ENCODE results near the gene MID1.

Gene MID1

DNA sequence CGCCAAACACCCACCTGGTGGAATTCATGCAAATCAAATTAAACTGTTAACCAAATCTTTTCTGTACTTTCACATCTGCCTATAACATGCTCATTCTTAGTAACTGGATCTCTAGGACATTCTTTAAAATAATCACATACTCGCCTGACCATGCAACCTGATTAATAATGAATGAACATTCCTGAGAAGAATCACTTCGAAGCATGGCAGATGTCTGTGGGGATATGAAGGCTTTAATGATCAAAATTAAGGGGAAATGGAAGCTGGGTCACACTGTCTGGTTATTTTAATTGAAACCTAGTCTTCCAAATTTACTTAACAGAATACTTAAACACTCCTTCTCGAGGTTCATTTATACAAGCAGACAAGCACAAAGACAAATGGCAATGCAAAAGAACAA lies 44.2 kb downstream of the MID1 start:
- no peak for DNase-seq

DNA sequence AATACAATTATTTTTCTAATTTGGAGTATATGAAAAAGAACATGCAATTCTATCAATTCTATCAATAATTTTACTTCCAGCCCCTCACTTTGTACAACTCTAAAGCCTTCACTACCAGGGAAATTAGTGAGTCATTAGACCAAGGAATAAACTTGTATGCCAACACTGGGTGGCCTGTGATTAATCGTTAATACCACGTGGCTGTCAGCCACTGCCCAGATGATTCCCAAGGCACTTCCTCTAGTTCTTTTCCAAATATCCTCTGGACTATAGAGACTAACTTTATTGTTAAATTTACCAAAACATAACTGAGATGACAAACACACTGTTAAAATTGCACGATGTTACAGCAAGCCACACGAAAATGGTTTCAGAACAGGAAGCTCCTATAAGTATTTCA lies 45.7 kb downstream of the MID1 start:
- no peak for DNase-seq

DNA sequence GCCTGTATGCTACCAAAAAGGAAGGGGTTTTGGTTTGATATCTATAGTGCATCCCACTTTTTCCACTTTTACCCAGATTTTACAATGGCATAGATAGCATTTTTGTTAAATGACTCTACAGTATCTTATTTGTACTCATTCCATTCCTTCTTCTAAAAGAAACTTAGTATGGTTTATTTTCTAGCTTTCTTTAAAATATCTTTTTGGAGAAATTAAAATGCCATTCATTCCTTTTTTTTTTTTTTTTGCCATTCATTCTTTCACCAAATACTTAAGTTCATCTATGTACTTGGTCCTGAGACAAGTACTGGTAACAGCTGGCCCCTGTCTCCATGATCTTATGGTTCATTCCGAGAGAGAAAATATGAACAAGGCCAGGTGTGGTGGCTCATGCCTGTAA lies 49.1 kb downstream of the MID1 start:
- DNase-seq: no peak

DNA sequence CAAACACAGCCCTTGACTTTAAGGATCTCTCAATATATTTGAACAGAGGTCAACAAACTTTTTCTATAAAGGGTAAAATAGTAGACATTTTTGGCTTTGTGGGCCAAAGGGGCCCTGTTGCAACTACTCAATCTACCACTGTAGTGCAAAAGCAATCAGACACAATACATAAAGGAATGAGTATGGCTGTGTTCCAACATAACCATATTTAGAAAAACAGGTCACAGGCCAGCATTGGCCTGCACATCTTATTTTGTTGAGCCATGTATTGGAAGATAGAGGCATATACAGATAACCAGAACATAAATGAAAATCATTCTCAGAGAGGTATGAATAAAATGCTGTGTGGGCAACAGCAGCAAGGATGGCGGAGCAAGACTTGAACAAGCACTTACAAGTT lies 49.8 kb downstream of the MID1 start:
- no peak for DNase-seq

DNA sequence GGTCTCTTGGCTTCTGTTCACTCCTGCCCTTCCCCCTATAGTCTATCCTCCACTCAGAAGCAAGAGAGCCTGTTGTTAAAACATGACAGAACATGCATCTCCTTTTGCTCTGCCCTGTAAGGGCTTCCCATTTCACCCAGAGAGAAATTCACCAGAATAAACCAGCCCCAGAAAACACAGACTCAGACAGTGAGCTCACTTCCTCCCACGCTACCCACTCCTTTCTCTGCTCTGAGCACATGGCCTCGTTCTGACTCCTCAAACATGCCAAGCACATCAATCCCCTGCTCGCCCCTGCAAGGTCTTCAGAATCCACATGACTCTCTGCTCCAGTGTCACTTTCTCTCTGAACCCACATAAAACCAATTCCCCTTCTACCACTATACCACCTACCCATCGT lies 50.4 kb downstream of the MID1 start:
- DNase-seq: no peak

DNA sequence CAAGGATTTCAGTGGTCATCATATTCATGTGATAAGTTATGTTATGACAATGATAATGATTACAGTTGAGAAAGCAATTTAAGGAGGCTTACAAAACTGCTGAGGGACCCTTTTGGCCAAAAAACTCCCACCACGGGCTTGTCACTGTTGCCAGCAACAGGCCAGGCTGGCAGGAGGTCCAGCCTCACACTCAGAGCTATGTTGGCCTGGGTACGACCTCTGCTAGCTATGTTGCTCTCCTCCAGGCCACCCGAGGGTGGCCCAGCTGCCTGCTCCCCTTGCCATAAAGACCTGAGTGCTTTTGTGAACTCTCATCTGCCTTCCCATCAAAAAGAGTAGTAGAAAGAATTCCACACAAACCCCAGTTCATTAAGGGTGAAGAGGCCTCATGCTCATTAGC lies 52.0 kb downstream of the MID1 start:
- DNase-seq: no peak

DNA sequence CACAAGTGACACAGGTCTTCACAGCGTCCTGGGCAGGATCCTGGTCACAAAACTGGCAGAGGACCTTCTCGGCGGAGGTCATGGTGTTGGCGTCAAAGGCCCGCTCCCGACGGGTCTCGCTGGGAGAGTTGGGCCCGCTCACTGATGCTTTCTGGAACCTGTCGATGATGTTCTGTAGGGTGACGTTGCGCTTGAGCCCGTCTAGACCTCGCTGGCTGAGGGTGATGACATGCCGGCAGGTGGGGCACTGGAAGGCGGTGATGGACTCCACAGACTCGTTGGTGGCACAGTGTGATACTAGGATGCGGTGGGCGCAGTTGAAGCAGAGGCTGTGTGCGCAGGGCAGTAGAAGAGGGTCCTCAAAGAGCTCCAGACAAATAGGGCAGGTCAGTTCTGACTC lies 53.2 kb downstream of the MID1 start:
- no peak for DNase-seq

DNA sequence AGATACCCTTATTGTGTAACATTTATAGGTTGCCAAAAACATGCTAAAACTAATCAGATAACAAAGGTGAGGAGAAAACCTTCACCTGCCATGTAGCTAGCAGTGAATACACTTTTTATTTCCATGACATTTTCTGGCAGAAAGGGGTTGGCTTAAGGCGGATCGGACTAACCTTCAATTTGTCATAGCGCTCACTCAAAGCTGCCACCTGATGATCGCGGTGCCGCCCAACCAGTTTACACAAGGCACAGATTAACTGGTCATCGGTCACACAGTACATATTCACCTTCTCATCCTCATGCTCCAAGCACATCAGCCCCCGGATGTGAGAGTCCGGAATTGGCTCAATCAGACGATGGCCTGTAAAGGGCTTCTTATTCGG lies 53.7 kb downstream of the MID1 start:
- DNase-seq: no peak

DNA sequence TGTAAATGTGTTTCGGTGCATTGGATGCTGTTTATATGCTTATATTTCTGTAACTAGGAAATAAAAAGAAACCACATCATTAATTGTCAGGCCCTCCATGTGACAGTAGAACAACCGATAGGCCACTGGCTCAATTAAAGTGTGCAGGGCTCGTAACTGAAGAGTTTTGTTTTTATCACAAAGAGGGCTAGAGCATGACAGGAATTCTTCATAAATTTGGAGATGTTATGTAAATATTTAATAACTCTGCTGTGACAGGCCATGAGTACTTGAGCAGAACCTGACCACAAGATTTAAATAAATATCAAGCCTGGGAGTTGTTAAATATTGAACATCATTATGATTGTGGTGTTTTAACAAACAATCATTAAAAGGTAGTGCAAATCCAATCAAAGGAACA lies 55.9 kb downstream of the MID1 start:
- DNase-seq: no peak

DNA sequence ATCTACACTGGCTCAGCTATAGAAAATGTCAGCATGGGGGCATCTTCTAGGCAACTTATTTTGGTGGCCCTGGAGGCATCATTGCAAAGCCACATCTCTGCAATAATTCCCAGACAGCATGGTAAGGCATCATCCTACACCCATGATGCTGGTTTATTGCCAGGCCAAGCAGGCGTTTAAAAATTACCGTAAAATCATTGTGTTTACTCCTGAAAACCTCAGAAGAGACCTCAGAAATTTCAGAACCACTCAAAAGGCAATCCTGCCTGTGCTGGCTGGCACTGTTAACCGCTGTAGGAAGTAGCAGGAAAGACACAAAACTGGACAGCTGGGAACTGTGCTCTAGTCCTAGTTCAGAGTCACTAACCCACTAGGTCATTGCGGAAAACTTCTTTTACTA lies 63.2 kb downstream of the MID1 start:
- DNase-seq: no peak

DNA sequence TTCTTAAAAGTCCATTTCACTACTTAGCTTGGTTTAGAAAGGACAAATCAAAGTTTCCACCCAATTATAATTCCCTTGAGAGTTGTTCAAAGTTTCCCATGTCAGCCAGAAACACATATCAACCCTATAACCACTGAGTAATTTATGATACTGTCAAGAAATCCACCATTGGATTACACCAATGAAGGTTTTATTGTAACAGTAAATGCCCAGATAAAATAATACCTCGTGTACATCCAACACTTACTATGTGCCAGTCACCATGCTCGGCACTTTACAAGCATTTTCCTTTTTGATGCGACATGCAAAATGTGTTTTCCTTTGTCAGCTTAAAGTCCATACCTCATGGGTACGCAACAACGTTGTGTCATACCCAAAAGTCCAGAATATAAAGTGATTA lies 64.0 kb downstream of the MID1 start:
- no peak for DNase-seq

DNA sequence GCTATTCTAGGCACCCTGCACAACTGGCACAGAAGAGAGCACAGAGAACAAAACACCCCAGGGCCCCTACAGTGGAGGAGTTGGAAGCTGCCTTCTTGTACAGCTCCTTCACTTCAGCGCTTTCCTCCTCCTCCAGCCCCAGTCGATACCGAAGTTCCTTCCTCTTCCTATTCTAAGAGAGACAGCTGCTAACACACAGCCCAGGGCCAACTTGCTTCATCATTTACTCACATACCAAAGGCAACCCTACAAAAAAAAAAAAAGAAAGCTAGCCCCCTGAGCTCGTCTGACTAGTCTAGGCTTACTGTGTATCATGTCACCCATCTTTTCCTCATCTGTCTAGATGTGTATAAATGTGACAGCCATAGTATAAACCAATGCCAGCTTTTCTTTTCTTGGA lies 64.5 kb downstream of the MID1 start:
- no peak for DNase-seq

DNA sequence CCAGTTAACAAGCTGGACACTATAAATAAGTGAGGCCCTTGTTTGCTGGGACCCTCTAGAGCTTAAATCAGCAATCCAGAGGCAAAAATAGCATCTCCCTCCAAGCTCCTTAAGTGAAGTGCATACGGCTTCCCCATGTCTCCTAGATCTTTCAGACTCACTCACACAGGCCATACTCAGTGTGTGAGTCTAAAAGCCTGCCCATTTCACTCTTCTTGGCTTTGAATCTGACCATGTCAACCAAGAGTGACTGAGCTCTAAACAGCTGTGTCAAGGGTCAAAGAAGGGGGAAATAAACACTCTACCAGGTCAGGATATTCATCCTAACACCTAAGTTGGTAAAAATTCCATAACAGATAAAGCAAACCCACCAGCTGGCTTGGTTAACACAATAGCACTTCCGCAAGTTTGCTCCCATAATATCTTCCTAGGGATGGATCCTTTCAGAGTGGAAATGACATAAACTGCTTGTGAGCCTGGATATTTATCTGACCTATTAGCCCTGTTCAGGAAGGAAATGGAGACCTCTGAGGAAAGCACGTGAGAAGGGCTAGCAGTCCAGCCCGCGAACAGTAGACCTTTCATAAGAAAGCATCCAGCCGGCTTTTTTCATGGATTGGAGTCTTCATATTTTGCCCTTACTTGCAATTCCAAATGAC lies 65.6 kb downstream of the MID1 start:
- DNase-seq: no peak

DNA sequence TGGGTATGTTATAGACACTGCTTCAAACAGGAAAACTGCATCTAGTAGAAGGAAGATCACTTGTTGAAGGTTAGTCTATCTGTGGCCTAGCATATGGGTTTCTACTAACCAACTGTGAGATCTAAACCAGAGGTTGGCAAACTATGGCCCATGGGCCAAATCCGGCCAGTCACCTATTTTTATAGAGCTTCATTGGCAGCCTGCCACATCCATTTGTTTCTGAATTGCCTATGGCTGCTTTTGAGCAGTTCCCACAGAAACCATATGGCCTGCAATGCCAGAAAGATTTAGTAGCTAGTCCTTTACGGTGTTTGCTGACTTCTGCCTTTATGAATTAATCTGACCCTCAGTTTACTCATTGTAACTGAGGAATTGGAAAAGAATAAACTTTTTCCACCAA lies 71.1 kb downstream of the MID1 start:
- no peak for DNase-seq

DNA sequence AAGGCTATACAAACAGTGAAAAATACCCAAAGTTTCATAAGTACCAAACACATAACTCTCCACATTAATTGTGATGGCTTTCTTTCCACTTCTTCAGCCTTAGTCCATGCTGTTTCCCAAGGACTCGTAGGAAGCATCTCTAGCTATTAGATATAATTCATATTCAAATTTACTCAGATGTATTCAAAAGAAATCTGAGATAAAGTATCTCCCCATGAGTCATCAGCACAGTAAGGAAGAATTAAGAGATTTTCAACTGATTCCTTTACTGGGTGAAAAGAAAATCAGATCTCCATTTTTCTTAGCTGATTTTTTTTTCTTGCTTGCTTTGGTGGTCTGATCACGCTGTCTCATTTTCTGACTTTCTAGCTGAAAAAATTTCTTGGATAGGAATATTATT lies 71.7 kb downstream of the MID1 start:
- no peak for DNase-seq

DNA sequence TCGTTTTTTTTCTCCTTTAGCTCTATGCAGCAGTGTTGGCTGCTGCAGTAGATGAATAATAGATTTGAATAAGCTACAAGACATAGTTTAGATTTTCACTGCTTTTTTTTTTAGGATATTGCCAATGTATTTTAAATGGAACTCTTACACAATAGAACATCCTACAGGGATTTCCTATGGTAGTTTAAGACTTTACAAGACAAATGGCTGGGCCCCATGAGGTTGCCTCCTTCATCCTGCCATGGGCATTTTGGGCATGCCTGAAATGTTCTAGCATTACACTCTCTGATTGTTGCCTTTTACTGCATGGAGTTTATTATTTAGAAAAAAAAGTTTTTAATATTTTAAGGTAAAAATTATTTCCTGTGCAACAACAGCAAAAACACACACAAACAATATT lies 74.5 kb downstream of the MID1 start:
- DNase-seq: no peak

DNA sequence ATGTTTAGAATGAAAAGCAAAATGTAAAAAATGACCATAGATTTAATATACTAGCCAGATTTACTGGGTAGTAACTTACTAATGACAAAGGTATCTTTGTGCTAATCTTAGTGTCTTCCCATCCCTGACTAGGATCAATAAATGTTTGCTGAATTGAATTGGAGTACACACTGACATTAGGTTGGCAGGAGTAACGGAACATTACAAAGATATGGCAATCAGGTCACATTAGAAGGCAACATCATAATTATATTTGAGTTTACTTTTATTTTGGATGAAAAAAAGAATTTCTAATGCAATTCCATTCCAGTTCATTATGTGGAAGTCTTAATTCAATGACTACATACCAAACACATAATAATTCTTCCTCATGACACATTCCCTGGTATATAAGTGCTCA lies 77.8 kb downstream of the MID1 start:
- no peak for DNase-seq

DNA sequence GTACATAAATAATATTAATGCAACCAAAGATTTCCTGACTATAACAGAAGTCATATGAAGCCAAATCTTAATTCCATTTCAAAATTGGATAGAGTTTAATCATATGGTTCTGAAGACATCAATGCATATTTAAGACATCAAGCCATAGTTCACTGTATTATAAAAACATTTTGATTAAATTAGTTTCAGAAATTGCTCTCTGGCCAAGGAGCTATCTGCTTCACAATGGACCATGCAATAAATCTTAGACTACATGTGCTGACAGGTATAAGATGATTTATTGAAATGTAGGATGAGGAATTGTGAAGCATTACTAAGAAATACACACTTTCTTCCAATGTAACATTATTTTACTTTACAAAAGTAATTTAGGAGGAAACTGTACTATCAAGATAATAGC lies 81.6 kb downstream of the MID1 start:
- DNase-seq: no peak

DNA sequence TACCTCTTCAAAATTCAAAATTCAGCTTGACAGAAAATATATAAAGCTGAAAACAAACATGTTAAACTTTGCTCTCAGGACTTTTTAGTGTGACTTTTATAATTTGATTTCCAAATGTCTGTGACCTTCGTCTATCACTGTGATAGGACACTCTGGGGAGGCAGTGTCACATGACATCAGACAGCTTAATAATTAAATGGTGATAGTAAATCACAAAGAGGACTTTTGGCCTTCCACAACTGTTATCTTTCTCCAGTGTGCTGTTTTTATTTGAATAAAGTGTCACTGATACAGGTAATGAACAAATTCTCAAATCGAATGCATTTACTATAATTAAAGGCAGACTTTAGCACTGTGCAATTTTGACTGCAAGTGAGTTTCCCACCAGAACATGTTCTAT lies 83.1 kb downstream of the MID1 start:
- no peak for DNase-seq

DNA sequence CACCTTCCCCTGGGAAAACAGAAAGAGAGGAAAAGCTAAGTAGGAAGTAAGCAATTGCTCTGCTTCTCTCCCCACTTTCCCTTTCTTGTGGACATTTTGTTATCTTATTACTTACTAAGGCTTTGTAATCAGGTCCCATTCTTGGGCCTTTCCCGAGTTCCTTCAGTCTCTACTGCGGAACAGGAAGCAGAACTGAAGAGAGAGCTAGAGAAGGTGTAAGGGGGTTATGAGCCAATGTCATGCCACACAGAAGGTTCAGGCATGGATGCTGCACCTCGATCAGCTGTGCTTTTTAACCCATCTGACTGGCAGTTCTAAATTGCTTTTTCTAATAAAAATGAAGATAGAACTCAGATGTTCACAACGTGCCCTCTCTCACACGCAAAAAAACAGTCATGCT lies 83.6 kb downstream of the MID1 start:
- no peak for DNase-seq

DNA sequence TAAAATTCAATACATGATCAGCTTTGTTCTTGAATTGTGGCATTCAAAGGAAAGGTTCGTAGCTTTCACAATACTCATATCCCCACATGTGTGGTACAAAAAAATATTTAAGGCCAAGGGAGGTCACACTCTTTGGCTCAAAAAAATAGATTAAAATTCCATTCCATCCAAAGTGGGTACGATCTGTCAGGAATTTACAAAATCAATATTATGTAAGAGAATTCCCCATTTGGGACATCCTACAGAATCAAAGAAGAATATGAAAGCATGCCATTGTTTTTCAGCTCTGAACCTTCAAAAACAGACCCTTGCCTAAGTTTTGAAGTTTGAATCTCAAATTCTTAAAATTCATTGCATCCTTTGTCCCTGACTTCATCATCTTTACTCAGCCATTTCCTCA lies 85.8 kb downstream of the MID1 start:
- DNase-seq: no peak

DNA sequence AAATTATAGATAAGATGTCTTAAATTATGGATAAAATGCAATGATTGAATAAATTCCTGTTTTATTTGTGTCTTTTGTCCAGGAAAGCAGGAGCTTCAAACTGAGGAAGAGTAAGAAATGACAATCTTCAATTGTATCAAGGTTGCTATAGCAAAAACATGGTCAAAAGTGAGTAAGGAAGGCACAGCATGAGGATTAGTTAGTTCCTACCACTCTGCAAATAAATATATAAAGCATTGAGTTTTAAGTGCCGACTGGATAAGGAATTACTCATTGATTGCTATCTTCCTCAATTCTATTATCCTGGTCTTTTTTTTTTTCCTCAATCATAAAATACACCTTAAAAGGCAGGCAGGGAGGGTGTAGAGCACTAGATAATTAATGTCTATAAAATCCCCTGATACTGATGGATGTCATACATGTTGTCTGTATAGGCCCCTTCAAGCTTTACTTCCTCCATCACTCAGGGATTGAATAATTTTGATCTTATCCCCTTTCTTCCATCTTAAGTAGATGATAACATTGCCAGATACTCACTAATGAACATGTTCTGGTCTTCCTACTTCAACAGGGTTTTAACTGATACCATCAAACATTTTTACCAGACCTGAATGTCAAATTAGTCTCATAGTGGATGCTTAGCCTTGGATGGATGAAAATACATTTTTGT lies 86.6 kb downstream of the MID1 start:
- no peak for DNase-seq

DNA sequence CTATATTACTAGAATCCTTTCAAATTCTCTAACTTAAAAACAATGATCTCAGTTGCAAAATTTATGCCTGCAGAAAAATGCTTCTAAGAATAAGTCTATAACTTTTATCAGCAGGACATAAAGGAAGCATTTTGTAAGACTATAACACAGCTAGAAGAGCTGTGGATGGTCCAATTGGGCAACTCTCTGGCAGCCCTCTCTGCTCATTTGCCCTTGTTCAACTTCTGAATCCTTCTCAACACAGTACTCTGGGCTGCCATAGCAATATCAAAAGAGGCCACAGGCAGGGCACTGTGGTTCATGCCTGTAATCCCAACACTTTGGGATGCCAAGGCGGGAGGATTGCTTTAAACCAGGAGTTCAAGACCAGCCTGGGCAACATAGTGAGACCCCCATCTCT lies 88.5 kb downstream of the MID1 start:
- DNase-seq: no peak

DNA sequence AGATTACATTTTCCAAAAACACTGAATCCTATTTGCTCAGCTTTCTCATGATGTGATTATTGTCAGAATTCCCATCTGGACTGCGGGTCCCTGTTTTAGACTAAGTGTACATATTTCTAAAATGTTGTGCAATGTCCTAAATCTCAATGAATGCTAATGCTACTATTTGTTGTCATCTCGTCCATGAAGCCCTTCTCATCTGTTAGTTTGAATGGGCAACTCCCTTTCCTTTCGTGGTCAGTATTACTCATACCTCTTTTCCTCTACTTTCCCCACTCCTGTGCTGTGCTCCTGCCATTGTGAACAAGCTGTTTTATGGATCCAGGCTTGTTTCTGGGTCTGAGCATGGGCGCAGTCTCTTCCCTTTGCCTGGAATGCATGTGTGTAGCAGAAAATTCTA lies 91.0 kb downstream of the MID1 start:
- DNase-seq: no peak

DNA sequence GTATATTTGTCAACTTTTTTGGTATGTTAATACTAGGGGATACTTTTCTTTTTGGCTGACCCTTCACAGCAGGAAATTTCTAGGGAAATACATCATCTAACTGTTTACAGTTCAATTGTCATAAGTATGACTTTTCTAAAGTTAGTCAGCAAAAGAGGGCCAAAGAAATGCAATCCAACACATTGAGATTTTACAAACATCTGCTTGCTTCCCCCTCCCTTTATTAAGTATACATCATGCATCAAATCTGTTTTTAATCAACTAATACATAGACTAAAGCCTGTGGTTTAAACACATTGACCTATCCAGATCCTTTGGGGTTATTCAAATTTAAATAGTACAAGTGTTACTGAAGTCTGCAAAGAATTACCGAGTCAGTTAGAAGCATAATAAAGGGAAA lies 93.9 kb downstream of the MID1 start:
- no peak for DNase-seq

Data from CD4-positive, alpha-beta T cell treated with Interferon gamma for 1 hour (primary cell).